Stimulated activated CD8-positive, alpha-beta memory T cell treated with anti-CD3 and anti-CD28 coated beads, Interleukin-12 subunit alpha, Interleukin-12 subunit beta, amount 100 ng/mL, for 4 hours (primary cell): ENCODE data around the gene SLC5A6.
A peak's percentile ranks its signal among the peaks of the same experiment; 100 is the strongest.

Experiments
- DNase-seq: peaks from one replicate; pipeline ENCODE4 v3.0.0-alpha.2; 2020; ENCODE audit warnings: low read depth

The SLC5A6 gene

GRCh38 chr2:27211943-27212625 is at the start of gene SLC5A6, which contains the start of gene ATRAID:
TSS of gene SLC5A6 (minus strand) at chr2:27212268. CDS start at chr2:27207650, 4,618 bp downstream.
TSS of gene ATRAID (plus strand) at chr2:27212041. CDS start at chr2:27212369, 328 bp downstream.
- DNase-seq: peak; percentile 85

DNA sequence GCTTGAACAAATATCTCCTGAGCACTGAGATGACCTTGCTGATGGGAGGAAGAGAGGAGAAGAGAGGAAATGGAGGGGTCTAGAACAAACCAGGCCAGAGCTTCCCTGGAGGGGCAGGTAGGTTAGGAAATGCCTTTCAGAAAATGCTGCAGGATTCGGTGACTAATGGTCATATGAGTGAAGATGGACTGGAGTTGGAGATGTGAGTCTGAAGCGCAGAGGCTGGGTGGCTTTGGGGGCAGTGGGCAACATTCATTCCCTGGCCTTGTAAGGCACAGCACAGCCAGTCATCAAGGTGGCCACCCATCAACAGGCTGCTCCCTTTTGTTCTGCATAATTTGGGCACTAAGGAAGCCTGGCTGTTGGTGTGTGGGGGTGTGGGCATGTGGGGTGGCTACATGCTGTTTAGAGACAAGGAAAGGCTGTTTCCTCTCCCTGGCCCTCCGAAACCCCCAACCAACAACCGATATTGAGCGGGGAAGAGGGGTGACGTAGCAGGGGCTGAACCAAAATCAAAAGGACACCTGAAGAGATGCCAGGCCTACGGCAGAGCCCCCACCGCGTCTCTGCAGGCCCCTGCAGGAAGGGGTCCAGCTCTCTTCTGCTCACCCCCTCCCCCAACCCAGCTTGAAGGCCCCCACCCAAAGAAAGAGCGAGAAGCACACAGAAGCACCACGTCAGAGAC is 49.3 kb upstream of the SLC5A6 start:
- no peak for DNase-seq

DNA sequence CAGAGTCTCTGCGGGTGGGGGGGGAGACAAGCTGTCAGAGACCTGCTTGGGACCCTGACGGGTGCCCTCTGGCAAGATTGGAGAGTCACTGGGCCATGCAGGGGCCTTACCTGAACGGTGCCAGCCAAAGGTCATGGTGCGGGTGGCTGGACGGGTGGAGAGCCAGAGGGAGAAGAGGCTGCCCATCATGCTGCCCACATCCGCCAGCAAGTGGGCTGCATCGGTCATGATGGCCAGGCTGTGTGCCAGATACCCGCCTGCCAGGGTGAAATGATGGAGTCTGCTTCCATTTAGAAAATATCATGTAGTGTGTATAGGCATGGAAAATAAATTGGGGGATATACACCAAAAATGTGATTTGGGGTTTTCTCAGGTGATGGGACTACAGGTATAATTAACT is 46.0 kb upstream of the SLC5A6 start:
- DNase-seq: no peak

GRCh38 chr2:27256855-27257454 is 44.9 kb upstream of the SLC5A6 start:
- DNase-seq: no peak

- DNase-seq: no peak
Measured at GRCh38 chr2:27255660-27256059, 43.6 kb upstream of the SLC5A6 start.

DNA sequence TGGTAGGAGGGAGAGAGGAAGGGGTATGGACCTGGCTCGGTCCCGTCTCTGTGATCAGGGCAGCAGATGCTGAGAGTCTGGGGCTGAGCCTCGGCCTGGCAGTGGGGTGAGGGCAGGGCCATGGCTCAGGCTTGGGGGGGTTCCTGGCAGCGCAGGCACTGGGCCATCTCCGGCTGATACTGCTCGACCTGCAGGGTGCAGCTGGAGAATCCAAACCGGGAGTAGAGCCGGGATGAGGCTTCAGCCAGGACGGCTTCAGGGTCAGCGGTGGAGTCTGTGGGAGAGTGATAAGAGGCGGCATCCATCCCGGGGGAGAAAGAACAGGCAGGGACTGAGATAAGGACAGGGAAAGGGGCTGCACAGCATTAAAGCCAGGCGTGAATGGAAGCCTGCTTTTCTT is 43.1 kb upstream of the SLC5A6 start:
- DNase-seq: no peak

GRCh38 chr2:27251766-27252165 is 39.7 kb upstream of the SLC5A6 start:
- no peak for DNase-seq

- no peak for DNase-seq
Measured at GRCh38 chr2:27250652-27251379, 38.7 kb upstream of the SLC5A6 start.

DNA sequence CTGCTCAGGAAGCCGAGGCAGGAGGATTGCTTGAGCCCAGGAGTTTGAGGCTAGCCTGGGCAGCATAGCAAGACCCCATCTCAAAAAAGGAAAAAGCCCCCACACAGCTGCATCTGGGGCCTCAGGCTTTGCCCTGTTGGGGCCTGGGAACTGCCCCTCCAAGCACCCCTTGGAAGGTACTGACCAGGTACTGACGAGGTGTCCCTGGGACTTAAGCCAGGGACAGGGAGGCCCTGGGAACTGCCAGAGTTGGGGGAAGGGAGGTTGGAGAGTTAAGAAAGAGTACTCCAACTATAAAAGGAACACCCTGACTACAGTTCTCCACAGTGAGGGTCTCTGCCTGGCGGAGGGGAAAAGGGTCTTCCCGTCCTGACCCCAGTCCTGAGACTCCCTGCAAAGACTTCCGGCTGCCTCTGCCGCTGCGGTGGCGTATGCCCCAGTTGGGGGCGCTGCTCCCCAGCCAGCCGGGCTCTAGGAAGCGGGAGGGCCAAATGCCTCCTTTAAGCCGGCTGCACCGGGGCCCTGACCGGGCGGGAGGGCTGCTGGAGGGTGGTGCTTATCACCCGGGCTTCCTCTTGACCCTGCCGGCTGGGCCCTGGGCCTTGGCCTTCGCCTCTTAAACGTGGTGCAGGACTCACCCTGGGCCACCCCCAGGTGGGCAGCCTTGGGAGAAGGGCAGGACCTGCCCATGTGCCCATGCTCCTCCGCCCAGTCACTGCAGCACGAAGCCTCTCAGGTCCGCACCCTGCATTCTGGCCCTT is 38.0 kb upstream of the SLC5A6 start:
- no peak for DNase-seq

- DNase-seq: no peak
Measured at GRCh38 chr2:27249159-27249890, 37.3 kb upstream of the SLC5A6 start.

- DNase-seq: no peak
Measured at GRCh38 chr2:27247893-27248292, 35.8 kb upstream of the SLC5A6 start.

- DNase-seq: no peak
Measured at GRCh38 chr2:27245626-27246025, 33.6 kb upstream of the SLC5A6 start.

DNA sequence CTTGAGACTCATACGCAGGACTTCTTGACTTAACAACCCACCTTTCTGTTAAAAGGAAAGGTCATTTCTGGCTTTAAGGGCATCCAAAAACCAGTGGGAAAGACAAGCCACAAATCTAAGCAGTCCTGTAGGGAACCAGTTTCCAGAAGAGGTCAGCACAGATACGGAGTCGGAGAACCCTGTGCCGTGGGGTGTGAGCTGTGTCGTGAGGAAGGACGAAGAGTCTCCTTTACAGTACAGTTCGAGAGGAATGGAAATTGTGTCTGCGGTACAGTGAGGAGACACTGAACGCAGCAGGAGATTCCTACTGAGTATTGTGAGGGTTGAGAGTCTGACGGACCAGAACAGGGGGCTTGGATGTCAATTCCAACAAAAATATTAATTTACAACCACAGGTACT is 33.0 kb upstream of the SLC5A6 start:
- no peak for DNase-seq

- DNase-seq: no peak
Measured at GRCh38 chr2:27243391-27244130, 31.5 kb upstream of the SLC5A6 start.

DNA sequence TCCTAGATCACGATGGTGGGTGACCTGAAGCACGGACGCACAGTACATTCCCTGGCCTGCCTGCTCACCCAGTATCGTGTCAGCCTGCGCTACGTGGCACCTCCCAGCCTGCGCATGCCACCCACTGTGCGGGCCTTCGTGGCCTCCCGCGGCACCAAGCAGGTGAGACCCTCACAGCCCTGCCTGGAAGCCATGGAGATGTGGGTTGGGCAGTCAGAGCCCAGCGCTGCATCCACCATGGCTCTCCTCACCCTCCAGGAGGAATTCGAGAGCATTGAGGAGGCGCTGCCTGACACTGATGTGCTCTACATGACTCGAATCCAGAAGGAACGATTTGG is 30.5 kb upstream of the SLC5A6 start:
- DNase-seq: no peak

DNA sequence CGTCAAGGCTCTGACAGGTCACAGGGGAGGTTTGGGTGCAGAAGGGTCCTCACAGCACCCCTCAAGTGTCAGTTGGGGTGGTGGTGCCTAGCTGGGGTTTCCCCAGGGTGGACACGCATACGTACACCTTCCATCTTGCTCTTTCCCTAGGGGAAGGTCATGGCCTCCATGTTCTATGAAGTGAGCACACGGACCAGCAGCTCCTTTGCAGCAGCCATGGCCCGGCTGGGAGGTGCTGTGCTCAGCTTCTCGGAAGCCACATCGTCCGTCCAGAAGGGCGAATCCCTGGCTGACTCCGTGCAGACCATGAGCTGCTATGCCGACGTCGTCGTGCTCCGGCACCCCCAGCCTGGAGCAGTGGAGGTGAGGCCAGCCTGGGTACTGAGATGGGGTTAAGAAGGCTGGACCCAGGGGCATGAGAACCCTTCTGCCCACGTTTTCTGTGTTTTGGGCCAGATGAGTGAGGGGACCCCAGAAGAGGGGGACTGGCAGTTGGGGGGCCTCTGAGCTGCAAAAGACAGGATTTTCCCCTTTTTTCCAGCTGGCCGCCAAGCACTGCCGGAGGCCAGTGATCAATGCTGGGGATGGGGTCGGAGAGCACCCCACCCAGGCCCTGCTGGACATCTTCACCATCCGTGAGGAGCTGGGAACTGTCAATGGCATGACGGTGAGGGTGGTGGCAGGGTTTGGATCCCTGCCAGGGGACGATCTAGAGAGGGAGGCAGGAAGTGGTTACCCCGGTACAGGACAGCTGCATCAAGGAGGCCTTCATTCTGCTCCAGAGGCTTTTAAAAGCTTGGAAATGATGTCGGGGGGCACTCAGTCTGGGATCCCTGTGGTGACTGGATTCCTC is 29.9 kb upstream of the SLC5A6 start:
- no peak for DNase-seq

DNA sequence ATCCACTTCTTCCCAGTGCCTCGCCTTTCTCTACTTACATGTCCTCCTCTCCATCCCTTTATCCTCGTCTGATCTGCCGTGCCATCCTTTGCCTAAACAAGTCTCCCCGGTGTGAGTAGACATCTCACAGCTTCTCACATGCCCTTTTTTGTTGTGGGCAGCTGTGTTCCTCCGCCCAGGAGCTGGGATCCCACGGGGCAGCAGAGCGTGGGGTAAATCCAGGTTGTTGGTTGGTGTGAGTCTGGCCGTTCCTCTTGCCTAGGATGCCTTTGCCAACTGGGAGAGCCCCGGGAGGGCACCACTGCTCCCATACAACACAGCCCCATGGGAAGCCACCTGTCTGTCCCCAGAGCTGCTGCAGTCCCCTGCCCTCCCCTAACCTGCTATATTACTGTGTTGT is 28.3 kb upstream of the SLC5A6 start:
- no peak for DNase-seq

DNA sequence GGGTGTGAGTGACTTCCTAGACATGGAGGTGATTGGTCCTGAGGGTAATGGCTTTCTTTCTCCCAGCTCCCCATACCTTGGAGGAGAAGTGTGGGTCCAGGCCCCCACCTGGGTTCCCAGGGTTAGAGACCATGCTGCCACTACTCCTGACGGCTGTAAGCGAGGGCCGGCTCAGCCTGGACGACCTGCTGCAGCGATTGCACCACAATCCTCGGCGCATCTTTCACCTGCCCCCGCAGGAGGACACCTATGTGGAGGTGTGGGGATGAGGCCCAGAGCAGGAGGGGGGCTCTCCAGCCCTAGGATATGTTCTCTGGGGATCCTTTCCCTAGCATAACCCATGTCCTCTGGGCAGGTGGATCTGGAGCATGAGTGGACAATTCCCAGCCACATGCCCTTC is 26.9 kb upstream of the SLC5A6 start:
- DNase-seq: no peak

DNA sequence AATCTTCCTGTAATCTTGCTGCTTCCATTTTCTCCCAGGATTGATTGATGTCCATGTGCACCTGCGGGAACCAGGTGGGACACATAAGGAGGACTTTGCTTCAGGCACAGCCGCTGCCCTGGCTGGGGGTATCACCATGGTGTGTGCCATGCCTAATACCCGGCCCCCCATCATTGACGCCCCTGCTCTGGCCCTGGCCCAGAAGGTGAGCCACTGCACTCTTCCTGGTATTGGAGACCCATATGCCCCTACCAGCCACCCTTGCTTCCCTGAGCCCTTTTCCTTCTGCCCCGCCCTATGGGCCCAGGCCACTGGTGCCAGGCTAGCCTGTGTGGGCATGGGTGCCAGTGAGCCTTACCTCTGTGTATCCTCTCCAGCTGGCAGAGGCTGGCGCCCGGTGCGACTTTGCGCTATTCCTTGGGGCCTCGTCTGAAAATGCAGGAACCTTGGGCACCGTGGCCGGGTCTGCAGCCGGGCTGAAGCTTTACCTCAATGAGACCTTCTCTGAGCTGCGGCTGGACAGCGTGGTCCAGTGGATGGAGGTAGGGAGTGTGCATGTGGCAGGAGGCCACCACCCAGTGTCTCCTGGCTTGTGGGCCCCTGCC is 25.4 kb upstream of the SLC5A6 start:
- DNase-seq: no peak
